Activated CD4-positive, alpha-beta T cell treated with anti-CD3 and anti-CD28 coated beads for 36 hours (primary cell): ENCODE data around the gene GRID1. TPM values are rescaled to one million over a fixed set of nuclear protein-coding genes. Genes with fewer than 3 reads are reported as not detected.
"Not testable (repeated sequence)": the region's sequence is repeated elsewhere in the genome, so short reads cannot be mapped to it uniquely, and the experiment has no call there.

Source experiments
- ATAC-seq: fragments of 200-7000 bp; cut with Tn5 transposase; one replicate; pipeline ENCODE4 v1.10.0; 2021; ENCODE audit warnings: mild to moderate bottlenecking, moderate library complexity
- CTCF ChIA-PET: fragments of 350-600 bp; sonication (Branson Sonifier 250); formaldehyde crosslinking; loops from one replicate; lab custom pipeline; 2021; ENCODE audit warnings: antibody characterized with exemption; lab: Charles Lee
- POLR2A ChIA-PET: fragments of 350-600 bp; sonication (Branson Sonifier 250); formaldehyde crosslinking; loops from one replicate; lab custom pipeline; 2021; ENCODE audit warnings: antibody characterized with exemption, inconsistent platforms; lab: Charles Lee
- DNase-seq: peaks from one replicate; pipeline ENCODE4 v3.0.0-alpha.2; 2020
- H3K27ac Mint-ChIP-seq: one replicate; pipeline ENCODE4 v1.8.0; 2021; ENCODE audit warnings: mixed read lengths
- H3K27me3 Mint-ChIP-seq: one replicate; pipeline ENCODE4 v1.8.0; 2021; ENCODE audit warnings: mixed read lengths
- H3K36me3 Mint-ChIP-seq: one replicate; pipeline ENCODE4 v1.8.0; 2021; ENCODE audit warnings: low read depth, mixed read lengths
- H3K4me1 Mint-ChIP-seq: one replicate; pipeline ENCODE4 v1.8.0; 2021; ENCODE audit warnings: mixed read lengths
- H3K4me3 Mint-ChIP-seq: one replicate; pipeline ENCODE4 v1.8.0; 2021; ENCODE audit warnings: mild to moderate bottlenecking, moderate library complexity, mixed read lengths
- H3K9me3 Mint-ChIP-seq: one replicate; pipeline ENCODE4 v1.8.0; 2021; ENCODE audit warnings: low read depth, mixed read lengths
- intact Hi-C, 2 experiments: fragments of 100-400 bp; cut with DNase I in 1 of 2; cut with micrococcal nuclease in 1 of 2; formaldehyde crosslinking; loops; one replicate each; pipeline versions ENCODE4 v1.14.2 to v1.15.1; 2022 to 2024; cut with DNase I, micrococcal nuclease
- total RNA-seq, 2 experiments: library from RNA; stranded (reverse); gene quantifications; one replicate each; pipeline ENCODE4 v1.2.3, GENCODE V29; 2021

Gene GRID1
- total RNA-seq, 2 experiments from 2014 or later: not detected

- no peaks in the 10 kb centered on the region for H3K4me1 Mint-ChIP-seq
- intact Hi-C loops: no loop called here
These were observed 282.9 kb downstream of the GRID1 start for GRCh38 chr10:86083664-86084175.

GRCh38 chr10:86083206-86083605, 283.4 kb downstream of the GRID1 start:
- H3K27me3 Mint-ChIP-seq: peaks cover 26% of the 10 kb centered on the region
- no peak overlapping the region for H3K27ac Mint-ChIP-seq
- ChIA-PET POLR2A (no interaction called here), CTCF (no interaction called here)
- intact Hi-C loops: no loop called here
- no peak overlapping the region for H3K4me3 Mint-ChIP-seq
- H3K4me1 Mint-ChIP-seq: no peaks in the 10 kb centered on the region
- no peak for DNase-seq
- ATAC-seq: no peak
- no peaks in the 10 kb centered on the region for H3K36me3 Mint-ChIP-seq
- H3K9me3 Mint-ChIP-seq: no peaks in the 10 kb centered on the region

More at GRCh38 chr10:86083664-86084175, 282.9 kb downstream of the GRID1 start:
- Mint-ChIP-seq H3K27ac (no peak overlapping the region), H3K4me3 (no peak overlapping the region), H3K9me3 (no peaks in the 10 kb centered on the region), H3K36me3 (no peaks in the 10 kb centered on the region), H3K27me3 (peaks cover 27% of the 10 kb centered on the region)
- DNase-seq: no peak
- ChIA-PET CTCF (no interaction called here), POLR2A (no interaction called here)
- no peak for ATAC-seq

GRCh38 chr10:86082556-86082955, 284.0 kb downstream of the GRID1 start:
- intact Hi-C loops: no loop called here
- POLR2A ChIA-PET: no interaction called here

GRCh38 chr10:86079088-86079487, 287.5 kb downstream of the GRID1 start:
- peaks cover 13% of the 10 kb centered on the region for H3K27me3 Mint-ChIP-seq
- POLR2A ChIA-PET: no interaction called here
- no peak overlapping the region for H3K27ac Mint-ChIP-seq
- H3K4me1 Mint-ChIP-seq: no peaks in the 10 kb centered on the region
- CTCF ChIA-PET: interaction anchor here (0.7 kb wide), 1 partner anchor 1313 kb away, joined by 4 read pairs; no protein-coding TSS in a partner anchor
- intact Hi-C loops: no loop called here
- no peaks in the 10 kb centered on the region for H3K9me3 Mint-ChIP-seq
- DNase-seq: peak; percentile 12
- ATAC-seq: no peak
- no peaks in the 10 kb centered on the region for H3K36me3 Mint-ChIP-seq
- no peak overlapping the region for H3K4me3 Mint-ChIP-seq

More at GRCh38 chr10:86082556-86082955, 284.0 kb downstream of the GRID1 start:
- ATAC-seq (no peak), DNase-seq (no peak)
- Mint-ChIP-seq H3K36me3 (no peaks in the 10 kb centered on the region), H3K27ac (no peak overlapping the region), H3K27me3 (peaks cover 21% of the 10 kb centered on the region), H3K4me3 (no peak overlapping the region), H3K9me3 (no peaks in the 10 kb centered on the region), H3K4me1 (no peaks in the 10 kb centered on the region)
- CTCF ChIA-PET: no interaction called here

GRCh38 chr10:86078639-86079035, 288.0 kb downstream of the GRID1 start:
- DNase-seq (no peak), ATAC-seq (no peak)
- Mint-ChIP-seq H3K4me1 (no peaks in the 10 kb centered on the region), H3K27ac (no peak overlapping the region), H3K4me3 (no peak overlapping the region), H3K9me3 (no peaks in the 10 kb centered on the region), H3K27me3 (peaks cover 13% of the 10 kb centered on the region), H3K36me3 (no peaks in the 10 kb centered on the region)
- POLR2A ChIA-PET: no interaction called here
- CTCF ChIA-PET: no interaction called here
- intact Hi-C loops: no loop called here

GRCh38 chr10:86077871-86078638, 288.5 kb downstream of the GRID1 start:
- H3K27ac Mint-ChIP-seq: no peak overlapping the region
- no peak for DNase-seq
- H3K27me3 Mint-ChIP-seq: peaks cover 13% of the 10 kb centered on the region
- no peak for ATAC-seq
- intact Hi-C loops: no loop called here
- no peaks in the 10 kb centered on the region for H3K36me3 Mint-ChIP-seq
- H3K4me3 Mint-ChIP-seq: no peak overlapping the region
- ChIA-PET CTCF (interaction anchor here (0.8 kb wide), 1 partner anchor 1066 kb away, joined by 4 read pairs; no protein-coding TSS in a partner anchor), POLR2A (no interaction called here)
- H3K9me3 Mint-ChIP-seq: no peaks in the 10 kb centered on the region
- H3K4me1 Mint-ChIP-seq: no peaks in the 10 kb centered on the region

GRCh38 chr10:86077271-86077670, 289.3 kb downstream of the GRID1 start:
- Mint-ChIP-seq H3K27me3 (peaks cover 10% of the 10 kb centered on the region), H3K27ac (no peak overlapping the region), H3K36me3 (no peaks in the 10 kb centered on the region), H3K4me1 (no peaks in the 10 kb centered on the region), H3K4me3 (no peak overlapping the region), H3K9me3 (no peaks in the 10 kb centered on the region)
- POLR2A ChIA-PET: no interaction called here
- DNase-seq: no peak
- CTCF ChIA-PET: interaction anchor here (0.8 kb wide), 1 partner anchor 1065 kb away, joined by 4 read pairs; no protein-coding TSS in a partner anchor
- intact Hi-C loops: no loop called here
- ATAC-seq: no peak

GRCh38 chr10:86076497-86076896, 290.1 kb downstream of the GRID1 start:
- H3K9me3 Mint-ChIP-seq, DNase-seq, H3K27ac Mint-ChIP-seq, CTCF ChIA-PET, H3K4me3 Mint-ChIP-seq, H3K36me3 Mint-ChIP-seq, ATAC-seq, H3K4me1 Mint-ChIP-seq, intact Hi-C loops: not testable (repeated sequence)
- POLR2A ChIA-PET: interaction anchor here (0.6 kb wide), 1 partner anchor 856 kb away, joined by 4 read pairs; no protein-coding TSS in a partner anchor
- peaks cover 10% of the 10 kb centered on the region for H3K27me3 Mint-ChIP-seq

- ATAC-seq: no peak
- Mint-ChIP-seq H3K4me3 (no peak overlapping the region), H3K27me3 (peaks cover 10% of the 10 kb centered on the region), H3K36me3 (no peaks in the 10 kb centered on the region), H3K27ac (no peak overlapping the region), H3K4me1 (no peaks in the 10 kb centered on the region), H3K9me3 (no peaks in the 10 kb centered on the region)
- ChIA-PET CTCF (no interaction called here), POLR2A (no interaction called here)
- DNase-seq: no peak
- intact Hi-C loops: no loop called here
These were observed 291.1 kb downstream of the GRID1 start for GRCh38 chr10:86075512-86075911.

- ATAC-seq (no peak), DNase-seq (no peak)
- Mint-ChIP-seq H3K27ac (no peak overlapping the region), H3K9me3 (no peaks in the 10 kb centered on the region), H3K27me3 (peaks cover 7% of the 10 kb centered on the region), H3K4me1 (no peaks in the 10 kb centered on the region), H3K4me3 (no peak overlapping the region), H3K36me3 (no peaks in the 10 kb centered on the region)
- intact Hi-C loops: no loop called here
- POLR2A ChIA-PET: no interaction called here
- CTCF ChIA-PET: no interaction called here
These were observed 292.3 kb downstream of the GRID1 start for GRCh38 chr10:86074294-86074693.

GRCh38 chr10:86073199-86073977, 293.2 kb downstream of the GRID1 start:
- no peaks in the 10 kb centered on the region for H3K36me3 Mint-ChIP-seq
- H3K27ac Mint-ChIP-seq: no peak overlapping the region
- ChIA-PET CTCF (no interaction called here), POLR2A (no interaction called here)
- DNase-seq (no peak), ATAC-seq (no peak)
- H3K4me3 Mint-ChIP-seq: no peak overlapping the region
- H3K4me1 Mint-ChIP-seq: no peaks in the 10 kb centered on the region
- intact Hi-C loops: no loop called here
- H3K9me3 Mint-ChIP-seq: no peaks in the 10 kb centered on the region
- peaks cover 6% of the 10 kb centered on the region for H3K27me3 Mint-ChIP-seq
